AG04450 (cell line): ENCODE measurements around the gene HYI. TPM values are rescaled to one million over a fixed set of nuclear protein-coding genes. Genes with fewer than 3 reads are reported as not detected.

Experiments
- CTCF ChIA-PET: fragments of 300-600, 350-600 bp; formaldehyde crosslinking; extraction: SDS; loops from one replicate; lab custom pipeline; 2022; ENCODE audit warnings: antibody characterized with exemption, inconsistent platforms; lab: Charles Lee
- POLR2A ChIA-PET: fragments of 350-600 bp; formaldehyde crosslinking; extraction: SDS; loops from one replicate; lab custom pipeline; 2021; ENCODE audit warnings: antibody characterized with exemption, inconsistent platforms; lab: Yijun Ruan, JAX
- DNase-seq: peaks from one replicate; pipeline ENCODE4 v3.0.0-alpha.2; 2011; ENCODE audit warnings: low read depth, low spot score
- H3K27ac ChIP-seq: one replicate; pipeline ENCODE4 v1.5.1; 2012; ENCODE audit warnings: low read depth, low read length, control low read depth
- H3K27me3 ChIP-seq: one replicate; pipeline ENCODE4 v1.6.0; 2012; ENCODE audit warnings: low read length; ENCODE audit not compliant: control insufficient read depth, insufficient read depth
- H3K4me3 ChIP-seq: 2 replicates; pipeline ENCODE4 v1.5.1; 2011; ENCODE audit warnings: mild to moderate bottlenecking, low read depth, low read length, control low read depth
- H3K9me3 ChIP-seq: 2 replicates; pipeline ENCODE4 v1.5.1; 2012; ENCODE audit warnings: low read length; ENCODE audit not compliant: control insufficient read depth, insufficient read depth
- CTCF ChIP-seq: IDR thresholded peaks from 2 replicates; pipeline ENCODE4 v1.5.1; 2011; ENCODE audit warnings: low read depth, low read length, control low read depth, inconsistent platforms
- polyA plus RNA-seq: library from polyadenylated mRNA; depleted of rRNA; stranded (reverse); fragments of >200 nt; gene quantifications from 2 replicates; pipeline ENCODE4 v1.2.3, GENCODE V29; 2011

HYI gene
- polyA plus RNA-seq, 1 experiment = 22.8 TPM

GRCh38 chr1:43450251-43450941 is 3.3 kb downstream of the HYI start:
- H3K9me3 ChIP-seq = no peaks in the 10 kb centered on the region
- POLR2A ChIA-PET = no interaction called here
- no peak for TF ChIP-seq CTCF
- no peak overlapping the region for H3K27ac ChIP-seq
- H3K4me3 ChIP-seq = no peak overlapping the region
- CTCF ChIA-PET = no interaction called here
- DNase-seq = no peak
- H3K27me3 ChIP-seq = no peaks in the 10 kb centered on the region

DNA sequence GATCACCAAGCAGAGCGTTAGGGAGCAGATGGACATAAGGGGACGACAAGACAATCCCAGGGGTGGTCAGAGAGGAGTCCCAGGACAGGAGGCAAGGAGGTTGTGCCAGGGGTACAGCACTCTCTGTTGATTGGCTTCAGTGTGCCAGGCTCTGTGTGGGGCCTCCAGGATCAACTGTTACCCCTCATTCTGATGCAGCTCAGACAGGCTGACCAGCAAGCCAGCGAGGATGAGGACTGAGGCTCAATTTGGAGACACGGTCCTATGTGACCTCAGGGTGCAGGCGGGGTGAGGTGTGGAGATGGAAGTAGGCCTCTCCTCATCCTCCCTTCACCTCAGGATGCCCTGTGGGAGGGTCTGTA is 4.0 kb downstream of the HYI start:
- no peak for TF ChIP-seq CTCF

GRCh38 chr1:43448955-43449707 is 4.6 kb downstream of the HYI start:
- TF ChIP-seq CTCF = no peak
- no peak overlapping the region for H3K4me3 ChIP-seq
- POLR2A ChIA-PET = interaction anchor here (0.8 to 1.1 kb wide), 2 partner anchors 201 to 240 kb away, joined by 3 read pairs; partner anchors contain the start of gene KDM4A
- no peak for DNase-seq
- H3K27me3 ChIP-seq = no peaks in the 10 kb centered on the region
- CTCF ChIA-PET = no interaction called here
- H3K27ac ChIP-seq = no peak overlapping the region
- H3K9me3 ChIP-seq = no peaks in the 10 kb centered on the region

More for the DNA sequence above, 4.0 kb downstream of the HYI start:
- Histone ChIP-seq H3K9me3 (no peaks in the 10 kb centered on the region), H3K4me3 (no peak overlapping the region), H3K27me3 (no peaks in the 10 kb centered on the region), H3K27ac (no peak overlapping the region)
- POLR2A ChIA-PET = no interaction called here
- CTCF ChIA-PET = no interaction called here
- DNase-seq = no peak

DNA sequence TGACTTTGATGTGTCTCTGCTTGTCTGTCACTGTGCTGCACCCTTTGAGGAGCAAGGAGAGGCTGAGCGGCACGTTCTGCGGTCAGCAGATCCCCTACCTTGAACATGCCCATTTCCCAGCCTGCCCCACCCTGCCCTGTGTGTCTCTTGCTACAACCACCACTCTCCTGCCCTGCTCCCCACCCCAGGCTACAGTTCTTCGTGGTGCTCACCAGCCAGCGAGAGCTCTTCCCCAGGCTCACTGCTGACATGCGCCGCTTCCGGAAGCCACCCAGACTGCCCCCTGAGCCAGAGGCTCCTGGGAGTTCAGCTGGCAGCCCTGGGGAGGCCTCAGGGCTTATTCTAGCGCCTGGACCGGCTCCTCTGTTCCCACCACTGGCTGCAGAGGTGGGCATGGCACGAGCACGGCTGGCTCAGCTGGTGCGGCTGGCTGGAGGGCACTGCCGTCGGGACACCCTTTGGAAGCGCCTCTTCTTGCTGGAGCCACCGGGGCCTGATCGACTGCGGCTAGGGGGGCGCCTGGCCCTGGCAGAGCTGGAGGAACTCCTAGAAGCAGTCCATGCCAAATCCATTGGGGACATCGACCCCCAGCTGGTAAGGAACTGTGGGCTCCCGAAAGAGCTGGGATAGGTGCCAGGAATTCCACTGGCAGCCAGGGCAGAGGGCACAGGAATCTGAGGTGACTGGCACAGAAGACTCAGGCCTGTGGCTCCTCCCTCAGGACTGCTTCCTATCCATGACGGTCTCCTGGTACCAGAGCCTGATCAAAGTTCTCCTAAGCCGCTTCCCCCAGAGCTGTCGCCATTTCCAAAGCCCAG is 5.6 kb downstream of the HYI start:
- CTCF ChIA-PET = no interaction called here
- H3K27me3 ChIP-seq = no peaks in the 10 kb centered on the region
- no peak overlapping the region for H3K4me3 ChIP-seq
- TF ChIP-seq CTCF = no peak
- POLR2A ChIA-PET = interaction anchor here (0.8 to 1.1 kb wide), 2 partner anchors 202 to 241 kb away, joined by 3 read pairs; partner anchors contain the start of gene KDM4A
- no peaks in the 10 kb centered on the region; the same call in 1 of the 2 replicates for H3K9me3 ChIP-seq
- DNase-seq = no peak
- H3K27ac ChIP-seq = no peak overlapping the region
